OCI-LY3 (cell line): Measurements from ENCODE around the gene MAD1L1.

Source experiments
- CTCF ChIP-seq: fragments of 200-600, 300-600 bp; sonication (generic); IDR thresholded peaks from 2 replicates; pipeline ENCODE4 v1.5.1; 2014; ENCODE audit warnings: antibody characterized with exemption, low read length, low read depth
- EZH2phosphoT487 ChIP-seq: fragments of 200-600 bp; shearing (Covaris generic); IDR thresholded peaks from 2 replicates; pipeline ENCODE4 v1.6.1; 2018; ENCODE audit warnings: antibody characterized with exemption, mixed run types, low read depth

- TF ChIP-seq CTCF (no peak), EZH2phosphoT487 (no peak)
Measured at GRCh38 chr7:2141021-2141410, 91.7 kb downstream of the MAD1L1 start.
